Measurements from ENCODE around the gene E2F6.

E2F6 gene

DNA sequence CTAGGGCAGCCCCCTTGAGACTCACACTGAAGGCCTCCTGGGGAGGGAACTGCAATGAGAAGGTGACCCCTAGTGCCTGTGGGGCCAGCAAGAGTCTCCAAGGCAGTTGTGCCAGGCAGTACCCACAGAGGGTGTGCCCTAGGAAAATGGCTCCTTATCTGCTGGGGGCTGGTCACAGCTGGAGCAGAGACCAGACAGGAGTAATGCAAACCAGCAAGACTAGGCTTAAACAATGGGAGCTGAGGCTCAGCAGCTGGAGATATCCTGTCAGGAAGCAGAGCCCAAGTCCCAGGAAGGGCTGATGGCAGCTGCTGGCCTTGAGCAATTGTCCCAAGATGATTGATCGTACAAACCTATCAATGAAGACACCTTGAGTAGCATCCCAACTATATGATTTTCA, 26.8 kb upstream of the E2F6 start:
- H3K4me3 ChIP-seq (ENCODE audit: low read length in 2 of 2) = no peak overlapping the region
- no peaks in the 10 kb centered on the region for H3K36me3 ChIP-seq (ENCODE audit: control insufficient read depth in 2 of 2, insufficient read depth in 2 of 2, low read length in 2 of 2)
- H3K9me3 ChIP-seq (ENCODE audit: control insufficient read depth in 2 of 2, low read length in 2 of 2) = no peaks in the 10 kb centered on the region
- no peak overlapping the region for H3K9ac ChIP-seq (ENCODE audit: low read length in 2 of 2)
- peaks cover 6% of the 10 kb centered on the region for H3K4me1 ChIP-seq (ENCODE audit: control insufficient read depth, insufficient read depth, low read length)
- no peak overlapping the region for H3K27ac ChIP-seq (ENCODE audit: low read length)
- H3K27me3 ChIP-seq (ENCODE audit: control insufficient read depth in 1 of 2, insufficient read depth in 2 of 2, low read length in 2 of 2) = peaks cover 2 to 13% of the 10 kb centered on the region in 2 donors

DNA sequence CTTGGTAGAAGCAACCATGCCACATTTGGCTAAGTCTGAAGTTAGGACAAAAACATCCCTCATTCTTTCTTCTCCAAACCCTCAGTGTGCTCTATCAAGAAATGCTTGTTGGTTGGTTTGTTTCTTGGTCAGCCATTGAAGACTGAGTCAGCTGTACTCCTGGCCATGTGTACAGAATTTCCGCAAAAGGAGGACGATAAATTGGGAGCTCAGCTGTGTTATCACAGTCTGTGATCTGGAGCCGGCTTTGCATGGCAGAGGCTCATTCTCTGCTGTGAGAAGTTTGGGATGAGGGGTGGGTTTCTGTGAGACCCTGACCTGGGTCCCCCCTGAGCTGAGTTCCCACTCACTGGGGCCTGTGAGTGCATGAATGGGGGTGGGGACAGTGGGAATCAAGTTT, 26.3 kb upstream of the E2F6 start:
- no peaks in the 10 kb centered on the region for H3K36me3 ChIP-seq (ENCODE audit: control insufficient read depth in 2 of 2, insufficient read depth in 2 of 2, low read length in 2 of 2)
- no peak overlapping the region for H3K27ac ChIP-seq (ENCODE audit: low read length)

DNA sequence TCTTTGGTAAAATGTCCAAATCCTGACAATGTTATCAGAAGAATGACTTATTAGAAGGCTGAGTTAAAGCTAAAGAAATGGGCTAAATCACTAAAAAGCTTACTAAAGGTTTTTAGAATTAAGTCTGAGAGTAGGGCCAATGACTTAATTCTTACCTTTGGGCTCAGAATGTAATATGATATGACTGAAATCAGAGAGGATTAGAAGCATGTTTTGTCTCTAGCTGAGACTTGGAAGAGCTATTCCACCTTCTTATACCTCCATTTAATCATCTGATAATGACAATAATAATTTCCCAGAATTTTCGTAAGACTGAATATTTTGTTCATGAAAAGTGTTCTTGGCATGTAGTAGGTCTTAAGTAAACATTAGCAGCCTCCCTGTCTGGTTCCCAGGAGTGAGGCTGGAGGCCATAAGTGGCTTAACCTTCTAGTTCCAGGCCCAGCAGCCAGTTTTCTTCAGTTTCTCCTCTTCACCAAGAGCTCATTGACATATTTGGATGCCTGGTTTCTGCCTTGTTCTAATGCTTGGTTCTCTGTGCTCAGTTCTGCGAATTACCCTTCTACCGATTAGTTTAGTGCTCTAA, 25.5 kb upstream of the E2F6 start:
- Histone ChIP-seq H3K9ac (ENCODE audit: low read length in 2 of 2) (no peak overlapping the region), H3K9me3 (ENCODE audit: control insufficient read depth in 2 of 2, low read length in 2 of 2) (no peaks in the 10 kb centered on the region), H3K4me3 (ENCODE audit: low read length in 2 of 2) (no peak overlapping the region), H3K36me3 (ENCODE audit: control insufficient read depth in 2 of 2, insufficient read depth in 2 of 2, low read length in 2 of 2) (no peaks in the 10 kb centered on the region), H3K27me3 (ENCODE audit: control insufficient read depth in 1 of 2, insufficient read depth in 2 of 2, low read length in 2 of 2) (peaks cover 2 to 13% of the 10 kb centered on the region in 2 donors), H3K27ac (ENCODE audit: low read length) (no peak overlapping the region), H3K4me1 (ENCODE audit: control insufficient read depth, insufficient read depth, low read length) (peaks cover 6% of the 10 kb centered on the region)

More for the DNA sequence above, 26.3 kb upstream of the E2F6 start:
- peaks cover 2 to 13% of the 10 kb centered on the region in 2 donors for H3K27me3 ChIP-seq (ENCODE audit: control insufficient read depth in 1 of 2, insufficient read depth in 2 of 2, low read length in 2 of 2)
- no peak overlapping the region for H3K9ac ChIP-seq (ENCODE audit: low read length in 2 of 2)
- peaks cover 6% of the 10 kb centered on the region for H3K4me1 ChIP-seq (ENCODE audit: control insufficient read depth, insufficient read depth, low read length)
- H3K4me3 ChIP-seq (ENCODE audit: low read length in 2 of 2) = no peak overlapping the region
- H3K9me3 ChIP-seq (ENCODE audit: control insufficient read depth in 2 of 2, low read length in 2 of 2) = no peaks in the 10 kb centered on the region

DNA sequence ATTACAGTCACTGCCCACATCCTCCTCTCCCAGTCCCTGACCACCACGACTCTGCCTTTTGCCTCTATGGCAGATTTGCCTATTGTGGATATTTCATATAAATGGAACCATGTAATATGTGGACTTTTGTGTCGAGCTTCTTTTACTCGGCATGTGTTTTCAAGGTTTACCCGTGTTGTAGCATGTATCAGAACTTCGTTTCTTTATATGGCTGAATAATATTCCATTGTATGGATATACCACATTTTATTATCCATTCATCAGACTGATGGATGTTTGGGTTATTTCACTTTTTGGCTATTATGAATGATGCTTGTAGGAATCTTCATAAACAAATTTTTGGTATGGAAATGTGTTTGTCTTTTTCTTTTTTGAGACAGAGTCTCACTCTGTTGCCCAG, 24.2 kb upstream of the E2F6 start:
- no peaks in the 10 kb centered on the region for H3K9me3 ChIP-seq (ENCODE audit: control insufficient read depth in 2 of 2, low read length in 2 of 2)
- H3K27ac ChIP-seq (ENCODE audit: low read length) = no peak overlapping the region
- H3K27me3 ChIP-seq (ENCODE audit: control insufficient read depth in 1 of 2, insufficient read depth in 2 of 2, low read length in 2 of 2) = peaks cover 4 to 8% of the 10 kb centered on the region in 2 donors
- peaks cover 6% of the 10 kb centered on the region for H3K4me1 ChIP-seq (ENCODE audit: control insufficient read depth, insufficient read depth, low read length)
- H3K36me3 ChIP-seq (ENCODE audit: control insufficient read depth in 2 of 2, insufficient read depth in 2 of 2, low read length in 2 of 2) = no peaks in the 10 kb centered on the region
- no peak overlapping the region for H3K4me3 ChIP-seq (ENCODE audit: low read length in 2 of 2)
- no peak overlapping the region for H3K9ac ChIP-seq (ENCODE audit: low read length in 2 of 2)

DNA sequence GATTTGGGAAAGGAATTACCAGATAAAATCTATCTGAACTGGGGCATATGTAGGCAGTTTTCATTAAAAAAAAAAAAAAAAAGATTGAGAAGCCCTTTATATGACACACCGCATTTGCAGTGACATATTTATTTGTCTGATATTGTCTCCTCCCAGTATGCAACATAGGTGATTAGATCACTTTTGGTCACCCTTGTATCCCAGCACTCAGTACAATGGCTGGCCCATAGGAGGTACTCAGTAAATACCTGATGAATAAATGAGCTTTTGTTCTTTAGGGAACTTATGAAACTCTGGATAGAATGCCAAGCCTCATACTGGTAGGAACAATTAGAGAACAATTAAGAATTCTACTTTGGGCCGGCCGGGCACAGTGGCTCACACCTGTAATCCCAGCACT, 22.8 kb upstream of the E2F6 start:
- H3K27me3 ChIP-seq (ENCODE audit: control insufficient read depth in 1 of 2, insufficient read depth in 2 of 2, low read length in 2 of 2) = peaks cover 10 to 11% of the 10 kb centered on the region in 2 donors
- H3K9me3 ChIP-seq (ENCODE audit: control insufficient read depth in 2 of 2, low read length in 2 of 2) = no peaks in the 10 kb centered on the region
- no peaks in the 10 kb centered on the region for H3K36me3 ChIP-seq (ENCODE audit: control insufficient read depth in 2 of 2, insufficient read depth in 2 of 2, low read length in 2 of 2)
- no peak overlapping the region for H3K9ac ChIP-seq (ENCODE audit: low read length in 2 of 2)
- H3K4me1 ChIP-seq (ENCODE audit: control insufficient read depth, insufficient read depth, low read length) = peaks cover 6% of the 10 kb centered on the region
- H3K4me3 ChIP-seq (ENCODE audit: low read length in 2 of 2) = no peak overlapping the region
- no peak overlapping the region for H3K27ac ChIP-seq (ENCODE audit: low read length)

DNA sequence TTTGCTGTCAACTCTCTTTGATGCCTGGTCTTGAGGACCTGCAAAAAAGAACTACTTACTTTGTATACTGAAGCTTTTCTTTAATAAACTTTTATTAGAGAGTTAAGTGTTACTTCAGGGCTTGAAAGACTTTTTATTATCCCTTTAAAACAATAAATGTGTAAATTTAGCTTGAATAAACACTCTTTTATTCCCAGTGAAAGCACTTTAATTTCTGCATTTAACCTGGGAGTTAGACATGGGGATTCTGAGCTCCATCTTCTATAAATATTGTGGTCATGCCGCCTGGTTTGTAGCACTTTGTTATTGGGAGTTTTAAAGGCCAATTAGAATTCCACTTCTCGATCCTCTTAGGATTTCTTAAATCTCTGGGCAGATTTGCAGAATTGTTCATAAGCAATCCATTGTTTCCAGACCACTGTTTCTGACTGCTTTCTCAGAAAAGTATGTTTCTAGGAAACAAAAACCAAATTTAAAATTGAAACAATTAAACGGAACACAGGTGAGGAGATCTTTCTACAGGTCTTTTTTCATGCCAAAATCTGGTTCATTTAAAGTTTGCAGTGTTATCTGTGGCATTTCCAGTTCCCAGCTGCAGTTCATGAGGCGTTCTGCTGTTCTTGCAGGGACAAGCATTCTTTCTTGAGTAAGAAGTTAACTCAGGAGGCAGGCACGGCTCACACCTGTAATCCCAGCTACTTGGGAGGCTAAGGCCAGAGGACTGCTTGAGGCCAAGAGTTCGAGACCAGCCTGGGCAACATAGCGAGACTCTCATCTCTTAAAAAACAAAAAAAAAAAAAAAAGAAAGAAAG, 18.1 kb upstream of the E2F6 start:
- Histone ChIP-seq H3K27ac (ENCODE audit: low read length) (no peak overlapping the region), H3K27me3 (ENCODE audit: control insufficient read depth in 1 of 2, insufficient read depth in 2 of 2, low read length in 2 of 2) (peaks cover 17 to 29% of the 10 kb centered on the region in 2 donors), H3K9ac (ENCODE audit: low read length in 2 of 2) (no peak overlapping the region), H3K4me1 (ENCODE audit: control insufficient read depth, insufficient read depth, low read length) (peaks cover 7% of the 10 kb centered on the region), H3K9me3 (ENCODE audit: control insufficient read depth in 2 of 2, low read length in 2 of 2) (no peaks in the 10 kb centered on the region), H3K4me3 (ENCODE audit: low read length in 2 of 2) (peak overlapping the region in 1 of 2 donors; percentile 74), H3K36me3 (ENCODE audit: control insufficient read depth in 2 of 2, insufficient read depth in 2 of 2, low read length in 2 of 2) (no peaks in the 10 kb centered on the region)

DNA sequence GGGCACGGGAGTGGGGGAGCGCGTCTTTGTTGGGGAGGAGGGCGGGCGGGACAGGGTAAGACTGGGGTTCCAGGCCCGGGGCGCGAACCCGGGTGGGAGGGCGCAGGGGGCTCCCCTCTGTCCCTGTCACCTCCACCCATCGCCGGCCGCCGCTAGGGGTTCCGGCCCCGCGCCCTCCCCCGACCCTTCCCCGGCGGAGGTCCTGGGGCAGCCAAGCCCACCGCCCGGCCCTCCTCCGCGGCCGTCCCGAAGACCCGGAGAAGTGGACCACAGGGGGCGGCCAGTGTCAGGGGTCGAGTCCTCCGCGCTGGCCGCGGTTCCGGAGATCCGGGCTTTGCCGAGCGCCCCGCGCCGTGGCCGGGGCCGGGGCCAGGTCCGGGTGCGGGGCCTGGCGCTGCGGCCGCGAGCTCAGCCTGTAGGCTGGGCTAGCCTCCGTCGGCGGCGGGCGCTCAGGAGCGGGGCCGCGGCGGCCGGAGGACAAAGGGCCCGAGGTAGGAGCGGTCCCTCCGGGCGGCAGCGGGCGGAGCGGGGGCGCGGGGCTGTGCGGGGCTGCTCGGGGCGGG, 16.6 kb upstream of the E2F6 start:
- H3K9me3 ChIP-seq (ENCODE audit: control insufficient read depth in 2 of 2, low read length in 2 of 2) = no peaks in the 10 kb centered on the region
- peaks cover 17 to 29% of the 10 kb centered on the region in 2 donors for H3K27me3 ChIP-seq (ENCODE audit: control insufficient read depth in 1 of 2, insufficient read depth in 2 of 2, low read length in 2 of 2)
- peaks cover 11% of the 10 kb centered on the region for H3K4me1 ChIP-seq (ENCODE audit: control insufficient read depth, insufficient read depth, low read length)
- no peak overlapping the region for H3K27ac ChIP-seq (ENCODE audit: low read length)
- H3K4me3 ChIP-seq (ENCODE audit: low read length in 2 of 2) = peak overlapping the region; percentile 57 to 74
- H3K36me3 ChIP-seq (ENCODE audit: control insufficient read depth in 2 of 2, insufficient read depth in 2 of 2, low read length in 2 of 2) = no peaks in the 10 kb centered on the region
- no peak overlapping the region for H3K9ac ChIP-seq (ENCODE audit: low read length in 2 of 2)

DNA sequence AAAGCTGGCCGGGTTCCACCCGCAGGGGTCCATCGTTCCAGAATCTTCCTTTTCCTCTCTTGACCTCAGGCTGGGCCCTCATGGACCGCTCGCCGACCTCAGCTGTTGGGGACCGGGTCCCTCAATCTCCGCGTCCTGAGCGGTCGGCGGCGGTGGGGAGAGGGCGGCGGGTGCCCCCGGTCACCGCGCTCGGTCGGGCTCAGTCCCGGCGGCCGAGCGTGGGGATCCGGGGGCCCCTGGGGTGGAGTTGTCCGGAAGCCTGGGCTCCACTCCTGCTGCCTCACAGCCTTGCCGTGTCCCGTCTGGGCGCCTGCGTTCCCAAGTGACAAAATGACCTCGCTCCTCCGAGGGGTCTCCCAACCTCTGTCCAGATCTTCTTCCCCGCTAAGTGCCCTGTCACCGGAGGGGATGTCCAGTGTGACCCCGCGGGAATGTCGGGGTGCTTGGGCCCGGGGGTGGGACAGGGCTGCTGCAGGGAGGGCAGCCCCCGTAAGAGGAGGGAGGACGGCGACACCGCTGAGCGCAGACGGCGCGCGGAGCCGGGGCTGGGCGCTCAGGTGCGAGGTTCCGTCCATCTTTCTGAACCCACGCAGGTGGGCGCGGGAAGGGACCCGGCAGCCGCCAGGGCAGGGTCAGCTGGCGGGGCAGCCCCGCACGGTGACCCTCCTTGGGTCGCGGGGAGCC, 16.0 kb upstream of the E2F6 start:
- H3K4me3 ChIP-seq (ENCODE audit: low read length in 2 of 2) = no peak overlapping the region
- H3K36me3 ChIP-seq (ENCODE audit: control insufficient read depth in 2 of 2, insufficient read depth in 2 of 2, low read length in 2 of 2) = no peaks in the 10 kb centered on the region
- H3K9ac ChIP-seq (ENCODE audit: low read length in 2 of 2) = no peak overlapping the region
- no peaks in the 10 kb centered on the region for H3K9me3 ChIP-seq (ENCODE audit: control insufficient read depth in 2 of 2, low read length in 2 of 2)
- peaks cover 17 to 29% of the 10 kb centered on the region in 2 donors for H3K27me3 ChIP-seq (ENCODE audit: control insufficient read depth in 1 of 2, insufficient read depth in 2 of 2, low read length in 2 of 2)
- H3K27ac ChIP-seq (ENCODE audit: low read length) = no peak overlapping the region
- peaks cover 11% of the 10 kb centered on the region for H3K4me1 ChIP-seq (ENCODE audit: control insufficient read depth, insufficient read depth, low read length)

DNA sequence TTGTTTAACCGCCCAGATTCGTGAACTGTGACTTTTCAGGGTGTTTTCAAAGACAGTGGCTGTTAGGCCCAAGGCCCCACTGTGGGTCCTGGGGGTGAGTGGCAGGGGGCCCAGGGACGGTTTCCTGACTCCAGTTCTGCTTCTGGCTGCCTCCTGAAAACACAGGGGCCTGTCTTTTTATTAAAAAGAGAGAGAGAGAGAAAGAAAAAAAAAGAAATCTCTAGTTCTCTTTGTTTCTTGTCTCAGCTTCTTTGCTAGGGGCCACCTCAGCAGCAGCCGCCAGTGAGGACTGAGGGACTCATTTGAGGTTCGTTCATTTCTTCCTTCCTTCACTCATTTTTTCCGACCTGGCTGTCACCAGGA, 15.4 kb upstream of the E2F6 start:
- Histone ChIP-seq H3K9ac (ENCODE audit: low read length in 2 of 2) (no peak overlapping the region), H3K27me3 (ENCODE audit: control insufficient read depth in 1 of 2, insufficient read depth in 2 of 2, low read length in 2 of 2) (peaks cover 17 to 29% of the 10 kb centered on the region in 2 donors)

DNA sequence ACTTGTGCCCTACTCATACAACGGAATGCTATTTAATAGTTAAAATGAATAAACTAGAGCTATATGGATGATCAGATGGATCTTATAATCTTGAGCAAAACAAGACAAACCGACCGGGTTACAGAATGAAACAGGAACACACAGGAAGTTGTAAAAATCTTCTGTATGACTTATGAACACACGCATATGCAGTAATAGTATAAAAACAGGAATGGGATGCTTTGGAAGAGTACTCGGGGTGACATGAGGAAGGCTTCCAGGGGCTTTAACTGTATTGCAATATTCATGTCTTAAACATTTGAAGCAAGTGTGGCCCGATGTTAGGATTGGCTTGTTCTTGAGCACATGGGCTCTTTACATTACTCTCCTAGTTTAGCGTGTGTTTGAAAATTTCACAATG, 14.9 kb upstream of the E2F6 start:
- no peaks in the 10 kb centered on the region for H3K9me3 ChIP-seq (ENCODE audit: control insufficient read depth in 2 of 2, low read length in 2 of 2)
- H3K4me3 ChIP-seq (ENCODE audit: low read length in 2 of 2) = no peak overlapping the region
- H3K27ac ChIP-seq (ENCODE audit: low read length) = no peak overlapping the region
- no peak overlapping the region for H3K9ac ChIP-seq (ENCODE audit: low read length in 2 of 2)
- H3K27me3 ChIP-seq (ENCODE audit: control insufficient read depth in 1 of 2, insufficient read depth in 2 of 2, low read length in 2 of 2) = peaks cover 16 to 27% of the 10 kb centered on the region in 2 donors
- H3K4me1 ChIP-seq (ENCODE audit: control insufficient read depth, insufficient read depth, low read length) = peaks cover 11% of the 10 kb centered on the region
- no peaks in the 10 kb centered on the region for H3K36me3 ChIP-seq (ENCODE audit: control insufficient read depth in 2 of 2, insufficient read depth in 2 of 2, low read length in 2 of 2)

More for the DNA sequence above, 15.4 kb upstream of the E2F6 start:
- Histone ChIP-seq H3K4me1 (ENCODE audit: control insufficient read depth, insufficient read depth, low read length) (peaks cover 11% of the 10 kb centered on the region), H3K4me3 (ENCODE audit: low read length in 2 of 2) (no peak overlapping the region), H3K36me3 (ENCODE audit: control insufficient read depth in 2 of 2, insufficient read depth in 2 of 2, low read length in 2 of 2) (no peaks in the 10 kb centered on the region), H3K9me3 (ENCODE audit: control insufficient read depth in 2 of 2, low read length in 2 of 2) (no peaks in the 10 kb centered on the region), H3K27ac (ENCODE audit: low read length) (no peak overlapping the region)

All from stomach smooth muscle (tissue), 2 donors.